ENCODE measurements around the gene SIMC1. TPM values are rescaled to one million over a fixed set of nuclear protein-coding genes. Genes with fewer than 3 reads are reported as not detected.
"Not testable (repeated sequence)": the region's sequence is repeated elsewhere in the genome, so short reads cannot be mapped to it uniquely, and the experiment has no call there.

The SIMC1 gene
- total RNA-seq, 2 donors from 2014 or later: 15.9 to 57.9 TPM

GRCh38 chr5:176260682-176261081 lies 22.5 kb downstream of the SIMC1 start:
- H3K27ac ChIP-seq; H3K36me3 ChIP-seq; intact Hi-C loops (cut with DNase I); H3K4me1 ChIP-seq (replicated peaks); DNase-seq (ENCODE audit: low spot score); H3K4me3 ChIP-seq; H3K9me3 ChIP-seq; H3K27me3 ChIP-seq (replicated peaks; ENCODE audit: insufficient read depth): not testable (repeated sequence)
- WGBS: 94% methylated on average over 5 of the region's 5 CpGs

DNA sequence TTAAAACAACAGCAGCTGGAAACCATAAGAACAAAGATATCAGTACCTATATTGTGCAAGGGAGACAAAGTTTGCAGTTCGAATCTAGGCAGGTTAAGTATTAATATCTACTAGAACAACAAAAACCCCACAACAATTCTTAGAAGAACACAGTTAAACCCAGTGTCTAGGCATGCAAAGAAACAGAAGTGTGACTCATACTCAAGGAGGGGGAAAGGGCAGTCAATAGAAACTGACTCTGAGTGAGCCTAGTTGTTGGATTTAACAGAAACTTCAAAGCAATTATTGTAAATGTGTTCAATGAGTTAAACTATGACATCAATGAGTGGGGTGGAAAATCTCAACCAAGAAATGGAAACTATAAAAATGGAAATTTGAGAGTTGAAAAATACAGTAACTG lies 28.2 kb downstream of the SIMC1 start:
- H3K27me3 ChIP-seq (replicated peaks; ENCODE audit: insufficient read depth); H3K36me3 ChIP-seq; H3K27ac ChIP-seq; H3K9me3 ChIP-seq; H3K4me3 ChIP-seq; intact Hi-C loops (cut with DNase I); DNase-seq (ENCODE audit: low spot score); H3K4me1 ChIP-seq (replicated peaks): not testable (repeated sequence)
- WGBS: 100% methylated on average over 1 of the region's 1 CpG

DNA sequence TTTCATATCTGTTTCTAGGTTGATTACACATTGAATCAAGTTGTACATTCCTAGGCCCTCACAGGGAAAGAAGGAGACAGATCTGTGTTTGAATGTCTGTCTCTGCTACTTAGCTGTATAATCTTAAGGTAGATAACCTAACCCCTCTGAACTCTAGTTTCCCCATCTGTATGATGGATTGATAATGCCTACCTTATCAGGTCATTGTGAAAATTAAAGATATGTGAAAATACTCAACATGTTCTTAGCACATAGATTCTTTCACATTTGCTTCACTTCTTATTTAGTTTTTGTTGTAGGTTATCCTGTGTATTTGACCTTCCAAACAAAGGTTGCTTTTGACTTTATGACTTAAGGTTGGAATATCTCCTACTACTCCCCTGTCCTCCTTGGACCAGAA lies 50.8 kb downstream of the SIMC1 start:
- intact Hi-C loops (cut with DNase I); H3K4me1 ChIP-seq (replicated peaks); H3K4me3 ChIP-seq; H3K27me3 ChIP-seq (replicated peaks; ENCODE audit: insufficient read depth); H3K36me3 ChIP-seq; DNase-seq (ENCODE audit: low spot score); H3K9me3 ChIP-seq; H3K27ac ChIP-seq: not testable (repeated sequence)

DNA sequence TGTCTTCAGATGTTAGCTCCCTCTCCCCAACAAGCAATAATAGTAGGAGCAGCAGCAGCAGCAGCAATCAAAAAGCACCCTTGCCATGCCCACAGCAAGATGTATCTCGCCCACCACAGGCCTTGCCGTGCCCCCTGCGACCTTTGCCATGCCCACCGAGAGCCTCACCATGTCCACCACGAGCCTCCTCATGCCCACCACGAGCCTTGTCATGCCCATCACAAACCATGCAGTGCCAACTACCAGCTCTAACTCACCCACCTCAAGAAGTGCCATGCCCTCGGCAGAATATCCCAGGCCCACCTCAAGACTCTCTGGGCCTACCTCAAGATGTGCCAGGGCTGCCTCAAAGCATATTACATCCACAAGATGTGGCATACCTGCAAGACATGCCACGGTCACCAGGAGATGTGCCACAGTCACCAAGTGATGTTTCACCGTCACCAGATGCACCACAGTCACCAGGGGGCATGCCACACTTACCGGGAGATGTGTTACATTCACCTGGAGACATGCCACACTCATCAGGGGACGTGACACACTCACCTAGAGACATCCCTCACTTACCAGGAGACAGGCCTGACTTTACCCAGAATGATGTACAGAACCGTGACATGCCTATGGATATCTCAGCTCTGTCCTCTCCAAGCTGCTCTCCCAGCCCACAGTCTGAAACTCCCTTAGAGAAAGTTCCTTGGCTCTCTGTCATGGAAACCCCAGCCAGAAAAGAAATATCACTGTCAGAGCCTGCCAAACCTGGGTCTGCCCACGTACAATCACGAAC lies 52.0 kb downstream of the SIMC1 start:
- H3K27ac ChIP-seq; H3K4me3 ChIP-seq; intact Hi-C loops (cut with DNase I); H3K9me3 ChIP-seq; DNase-seq (ENCODE audit: low spot score); H3K4me1 ChIP-seq (replicated peaks); H3K27me3 ChIP-seq (replicated peaks; ENCODE audit: insufficient read depth); H3K36me3 ChIP-seq: not testable (repeated sequence)
- WGBS: 90% methylated on average over 14 of the region's 14 CpGs

DNA sequence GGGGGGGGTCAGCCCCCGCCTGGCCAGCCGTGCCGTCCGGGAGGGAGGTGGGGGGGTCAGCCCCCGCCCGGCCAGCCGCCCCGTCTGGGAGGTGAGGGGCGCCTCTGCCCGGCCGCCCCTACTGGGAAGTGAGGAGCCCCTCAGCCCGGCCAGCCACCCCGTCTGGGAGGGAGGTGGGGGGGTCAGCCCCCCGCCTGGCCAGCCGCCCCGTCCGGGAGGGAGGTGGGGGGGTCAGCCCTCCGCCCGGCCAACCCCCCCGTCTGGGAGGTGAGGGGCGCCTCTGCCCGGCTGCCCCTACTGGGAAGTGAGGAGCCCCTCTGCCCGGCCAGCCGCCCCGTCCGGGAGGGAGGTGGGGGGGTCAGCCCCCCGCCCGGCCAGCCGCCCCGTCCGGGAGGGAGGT lies 67.1 kb downstream of the SIMC1 start:
- H3K27ac ChIP-seq; H3K4me3 ChIP-seq; H3K4me1 ChIP-seq (replicated peaks); H3K36me3 ChIP-seq; DNase-seq (ENCODE audit: low spot score); intact Hi-C loops (cut with DNase I); H3K27me3 ChIP-seq (replicated peaks; ENCODE audit: insufficient read depth); H3K9me3 ChIP-seq: not testable (repeated sequence)
- WGBS: 98% methylated on average over 12 of the region's 31 CpGs

- no peak for DNase-seq (ENCODE audit: low spot score)
- TF ChIP-seq, protein P1, sequence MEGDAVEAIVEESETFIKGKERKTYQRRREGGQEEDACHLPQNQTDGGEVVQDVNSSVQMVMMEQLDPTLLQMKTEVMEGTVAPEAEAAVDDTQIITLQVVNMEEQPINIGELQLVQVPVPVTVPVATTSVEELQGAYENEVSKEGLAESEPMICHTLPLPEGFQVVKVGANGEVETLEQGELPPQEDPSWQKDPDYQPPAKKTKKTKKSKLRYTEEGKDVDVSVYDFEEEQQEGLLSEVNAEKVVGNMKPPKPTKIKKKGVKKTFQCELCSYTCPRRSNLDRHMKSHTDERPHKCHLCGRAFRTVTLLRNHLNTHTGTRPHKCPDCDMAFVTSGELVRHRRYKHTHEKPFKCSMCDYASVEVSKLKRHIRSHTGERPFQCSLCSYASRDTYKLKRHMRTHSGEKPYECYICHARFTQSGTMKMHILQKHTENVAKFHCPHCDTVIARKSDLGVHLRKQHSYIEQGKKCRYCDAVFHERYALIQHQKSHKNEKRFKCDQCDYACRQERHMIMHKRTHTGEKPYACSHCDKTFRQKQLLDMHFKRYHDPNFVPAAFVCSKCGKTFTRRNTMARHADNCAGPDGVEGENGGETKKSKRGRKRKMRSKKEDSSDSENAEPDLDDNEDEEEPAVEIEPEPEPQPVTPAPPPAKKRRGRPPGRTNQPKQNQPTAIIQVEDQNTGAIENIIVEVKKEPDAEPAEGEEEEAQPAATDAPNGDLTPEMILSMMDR (IDR thresholded peaks at IDR 0.05): no peak
- TF ChIP-seq POLR2A (IDR thresholded peaks at IDR 0.05) (no peak), POLR2AphosphoS5 (IDR thresholded peaks at IDR 0.05) (no peak)
- H3K4me3 ChIP-seq: no peak overlapping the region
- intact Hi-C loops (cut with DNase I): no loop called here
- H3K27me3 ChIP-seq (replicated peaks; ENCODE audit: insufficient read depth): no peaks in the 10 kb centered on the region
- no peaks in the 10 kb centered on the region for H3K4me1 ChIP-seq (replicated peaks)
- H3K9me3 ChIP-seq: no peaks in the 10 kb centered on the region
- peaks cover 0 to 4% of the 10 kb centered on the region in 2 donors for H3K36me3 ChIP-seq
- WGBS: 46% methylated on average over 7 of the region's 7 CpGs
- peak overlapping the region in 1 of 2 donors; percentile 4 for H3K27ac ChIP-seq
Observed at GRCh38 chr5:176317534-176318374, 79.5 kb downstream of the SIMC1 start.

GRCh38 chr5:176319827-176320554 lies 81.8 kb downstream of the SIMC1 start:
- intact Hi-C loops (cut with DNase I): no loop called here
- no peaks in the 10 kb centered on the region for H3K4me1 ChIP-seq (replicated peaks)
- 91% methylated on average over 9 of the region's 9 CpGs for WGBS
- no peaks in the 10 kb centered on the region for H3K27me3 ChIP-seq (replicated peaks; ENCODE audit: insufficient read depth)
- H3K27ac ChIP-seq: no peak overlapping the region
- no peak overlapping the region for H3K4me3 ChIP-seq
- no peaks in the 10 kb centered on the region for H3K9me3 ChIP-seq
- H3K36me3 ChIP-seq: peaks cover 0 to 3% of the 10 kb centered on the region in 2 donors
- DNase-seq (ENCODE audit: low spot score): no peak
- TF ChIP-seq, protein P1 (IDR thresholded peaks at IDR 0.05): no peak
- TF ChIP-seq POLR2A (IDR thresholded peaks at IDR 0.05) (no peak), POLR2AphosphoS5 (IDR thresholded peaks at IDR 0.05) (no peak)

Data from prostate gland (tissue), 2 donors.